DMS153 treated with DMSO at 0.1 percent for 48 hours (cell line): ENCODE data around the gene CST11.
A peak's percentile ranks its signal among the peaks of the same experiment; 100 is the strongest.

Experiments
- DNase-seq: peaks from one replicate; lab custom pipeline; 2025; ENCODE audit not compliant: unreplicated experiment; lab: John Stamatoyannopoulos, UW

The CST11 gene

GRCh38 chr20:23454816-23455215 lies 2.1 kb upstream of the CST11 start:
- no peak for DNase-seq

GRCh38 chr20:23453549-23454543 lies 1.2 kb upstream of the CST11 start:
- DNase-seq, result no peak

DNA sequence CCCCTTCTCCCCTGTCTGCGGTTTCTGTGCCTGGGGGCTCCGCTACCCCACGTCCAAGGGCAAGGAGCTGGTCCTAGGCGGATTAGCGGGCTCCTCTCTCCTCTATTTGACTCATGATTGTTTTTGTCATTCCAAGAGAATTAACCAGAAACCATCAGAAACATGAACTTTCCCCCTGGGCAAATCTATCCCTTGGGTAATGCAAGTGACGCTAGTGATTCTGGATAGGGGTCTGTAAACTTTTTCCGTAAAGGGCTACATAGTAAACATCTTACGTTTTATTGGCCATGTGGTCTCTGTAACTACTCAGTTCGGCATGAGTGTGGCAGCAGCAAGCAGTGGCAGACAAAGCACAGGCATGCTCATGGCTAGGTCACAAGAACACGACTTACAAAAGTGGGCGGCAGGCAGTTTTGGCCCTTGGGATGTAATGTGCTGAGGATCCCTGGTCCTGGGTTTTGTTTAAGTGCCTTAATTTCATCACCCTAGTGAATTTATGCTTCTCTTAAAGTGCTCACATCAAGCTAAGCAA lies 654 bp downstream of the CST11 start:
- no peak for DNase-seq

DNA sequence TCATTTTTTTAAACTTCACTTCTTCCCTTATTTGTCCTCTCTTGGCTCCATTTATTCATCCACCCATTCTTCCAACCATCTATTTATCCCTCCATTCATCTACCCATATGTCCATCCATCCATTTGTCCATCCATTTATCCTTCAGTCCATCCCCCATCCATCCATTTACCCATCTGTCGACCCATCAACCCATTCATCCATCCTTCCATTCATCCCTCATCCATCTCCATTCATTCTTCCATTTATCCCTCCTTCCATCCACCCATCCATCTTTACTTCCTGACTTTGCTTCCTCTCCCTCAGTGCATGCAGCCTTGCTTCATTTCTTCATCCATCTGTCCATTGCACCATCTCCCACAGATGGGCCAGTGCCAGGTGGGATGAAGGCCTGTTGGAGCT lies 1.8 kb downstream of the CST11 start:
- no peak for DNase-seq

- no peak for DNase-seq
Measured at GRCh38 chr20:23449421-23449820, 3.3 kb downstream of the CST11 start.

- DNase-seq, result no peak
Measured at GRCh38 chr20:23448167-23448566, 4.5 kb downstream of the CST11 start.

- DNase-seq, result no peak
Measured at GRCh38 chr20:23446505-23446904, 6.2 kb downstream of the CST11 start.

- no peak for DNase-seq
Measured at GRCh38 chr20:23445596-23446217, 7.0 kb downstream of the CST11 start.

DNA sequence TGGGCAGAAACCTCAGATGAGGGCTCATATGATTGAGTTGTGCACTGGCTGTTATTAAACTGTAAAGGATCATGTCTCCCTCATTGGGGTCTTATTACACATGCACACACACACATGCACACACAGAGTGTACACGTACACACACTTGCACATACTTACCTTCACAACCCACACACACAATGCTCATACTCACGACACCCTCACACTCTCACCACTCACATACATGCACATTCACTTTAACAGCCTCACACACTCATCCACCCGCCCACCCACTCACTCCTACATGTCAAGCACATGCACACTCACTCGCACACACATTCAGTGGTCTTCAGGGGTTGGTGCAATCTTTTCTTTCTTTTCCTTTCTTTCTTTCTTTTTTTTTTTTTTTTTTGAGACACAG lies 7.8 kb downstream of the CST11 start:
- DNase-seq, result no peak

DNA sequence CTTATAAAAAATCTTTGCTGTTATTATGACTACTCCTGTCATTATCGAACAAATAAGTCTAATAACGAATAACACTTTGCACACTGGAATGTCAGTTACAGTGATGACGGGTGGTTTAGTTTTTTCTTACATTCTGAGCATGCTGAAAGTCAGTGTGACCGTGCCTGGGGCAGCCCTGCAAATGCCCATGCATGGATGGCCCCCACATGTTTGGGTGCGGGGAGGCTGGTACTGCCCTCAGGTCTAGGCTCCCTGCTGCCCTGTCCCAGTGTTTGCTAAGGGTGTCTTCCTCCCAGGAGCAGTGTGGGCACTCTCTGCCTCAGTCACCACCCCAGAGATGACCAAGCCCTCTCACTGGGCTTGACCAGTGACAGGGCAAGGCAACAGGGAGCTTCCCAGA lies 10.2 kb downstream of the CST11 start:
- DNase-seq, result no peak

DNA sequence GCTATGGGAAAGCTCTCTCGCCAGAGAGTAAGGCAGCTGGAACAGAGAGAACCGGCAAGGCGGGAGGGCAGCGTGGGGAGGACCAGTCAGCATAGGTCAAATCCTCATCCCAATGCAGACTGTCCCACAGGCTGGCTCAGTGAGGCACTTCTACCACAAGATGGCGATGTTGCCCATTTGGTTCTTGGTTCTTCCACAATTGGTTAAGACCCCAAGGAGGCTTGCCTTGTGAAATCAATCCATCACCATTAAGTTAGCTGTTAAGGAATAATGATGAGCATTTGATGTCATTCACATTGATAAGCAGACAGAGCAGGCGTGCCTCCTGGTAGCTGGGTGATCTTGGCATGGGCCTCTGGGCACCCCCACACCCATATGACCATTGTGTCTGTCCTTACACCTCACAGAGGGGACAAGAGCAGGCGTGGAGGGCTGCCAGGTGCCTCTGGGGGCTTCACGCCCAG lies 10.8 kb downstream of the CST11 start:
- peak; percentile 24 for DNase-seq

DNA sequence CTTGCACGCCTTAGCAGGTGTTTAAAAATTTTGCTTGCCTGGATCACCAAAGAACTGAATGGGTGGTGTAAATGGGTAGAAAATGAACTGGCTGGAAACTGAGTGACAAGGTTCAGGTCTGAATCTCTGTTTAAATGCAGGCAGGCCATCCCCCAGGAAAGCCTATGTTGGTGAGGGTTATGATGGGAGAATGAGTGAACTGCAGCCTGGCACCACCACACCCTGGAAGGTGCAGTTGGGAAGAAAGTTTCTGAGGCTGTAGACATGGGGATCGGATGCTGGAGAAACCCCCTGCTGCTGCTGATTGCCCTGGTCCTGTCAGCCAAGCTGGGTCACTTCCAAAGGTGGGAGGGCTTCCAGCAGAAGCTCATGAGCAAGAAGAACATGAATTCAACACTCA lies 12.7 kb downstream of the CST11 start:
- no peak for DNase-seq

DNA sequence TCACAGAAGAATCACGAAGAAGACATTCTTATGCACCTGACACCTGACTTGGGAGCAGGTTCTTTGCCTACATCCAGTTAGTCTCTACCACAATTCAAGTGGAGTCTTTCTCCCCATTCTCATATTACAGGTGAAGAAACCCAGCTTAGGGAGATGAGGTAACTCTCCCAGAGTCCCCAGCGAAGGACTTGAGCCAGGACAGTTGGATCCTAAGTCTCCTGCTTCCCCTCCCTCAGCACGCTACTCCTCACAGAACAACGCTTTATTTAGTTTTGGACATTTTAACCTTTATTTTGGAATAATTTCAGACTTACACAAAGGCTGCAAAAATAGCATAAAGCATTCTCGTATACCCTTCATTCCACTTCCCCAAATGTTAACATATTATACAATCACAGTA lies 14.0 kb downstream of the CST11 start:
- no peak for DNase-seq

DNA sequence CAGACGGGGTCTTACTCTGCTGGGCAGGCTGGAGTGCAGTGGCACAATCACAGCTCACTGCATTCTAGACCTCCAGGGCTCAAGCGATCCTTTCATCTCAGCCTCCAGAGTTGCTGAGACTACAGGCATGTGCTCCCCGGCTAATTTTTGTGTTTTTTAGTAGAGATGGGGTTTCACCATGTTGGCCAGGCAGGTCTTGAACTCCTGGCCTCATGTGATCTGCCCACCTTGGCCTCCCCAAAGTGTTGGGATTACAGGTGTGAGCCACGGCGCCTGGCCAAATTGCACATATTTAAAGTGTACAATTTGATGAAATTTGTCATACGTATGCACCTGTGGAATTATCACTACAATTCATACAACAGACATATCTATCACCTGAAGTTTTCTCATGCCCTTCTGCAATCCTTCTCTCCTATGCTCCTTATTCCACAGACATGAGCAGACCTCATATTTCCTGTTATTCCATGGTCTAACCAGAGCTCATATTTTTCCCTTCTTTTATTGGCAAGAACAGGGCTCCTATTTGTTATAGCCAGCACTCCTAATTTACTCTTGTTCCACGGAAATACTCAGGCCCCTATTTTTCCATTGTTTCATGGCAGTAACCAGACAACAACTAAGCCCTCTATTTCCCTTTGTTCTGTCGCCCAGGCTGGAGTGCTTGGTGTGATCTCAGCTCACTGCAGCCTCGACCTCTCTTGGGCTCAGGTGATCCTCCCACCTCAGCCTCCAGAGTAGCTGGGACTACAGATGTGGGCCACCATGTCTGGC lies 15.4 kb downstream of the CST11 start:
- no peak for DNase-seq

GRCh38 chr20:23436681-23437080 lies 16.0 kb downstream of the CST11 start:
- no peak for DNase-seq

- DNase-seq, result no peak
Measured at GRCh38 chr20:23435626-23436539, 16.8 kb downstream of the CST11 start.

DNA sequence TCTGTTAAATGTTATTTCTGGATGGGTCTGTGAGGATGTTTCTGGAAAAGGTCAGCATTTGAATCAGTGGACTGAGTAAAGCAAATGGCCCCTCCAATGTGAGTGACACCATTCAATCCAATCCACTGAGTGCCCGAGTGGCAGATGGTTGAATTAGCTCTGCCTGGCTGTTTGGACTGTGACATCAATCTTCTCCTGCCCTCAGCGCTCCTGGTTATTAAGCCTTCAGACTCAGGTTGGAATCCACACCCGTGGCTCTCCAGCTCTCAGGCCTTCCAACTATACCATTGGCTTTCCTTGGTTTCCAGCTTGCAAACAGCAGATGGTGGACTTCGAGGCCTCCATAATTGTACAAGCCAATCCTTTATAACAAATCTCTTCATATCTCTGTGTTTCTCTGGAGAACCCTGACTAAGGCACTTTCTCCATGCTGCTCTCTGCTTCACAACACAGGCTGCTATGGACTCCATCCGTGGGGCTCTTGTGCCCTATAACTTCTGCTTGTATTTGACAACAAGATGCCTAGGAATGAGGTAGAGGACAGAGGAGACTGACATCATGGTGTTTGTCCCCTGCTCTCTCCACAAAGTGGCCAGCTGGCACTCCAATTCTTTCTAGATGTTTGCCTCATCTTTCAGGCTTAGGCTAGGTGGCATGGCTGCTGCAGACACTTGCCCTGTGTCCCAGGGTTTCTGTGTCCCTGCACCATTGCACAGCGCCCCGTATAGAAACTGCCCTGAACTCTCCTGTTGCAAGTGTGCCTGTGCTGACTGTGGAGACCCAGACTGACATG lies 18.0 kb downstream of the CST11 start:
- DNase-seq, result no peak

- no peak for DNase-seq
Measured at GRCh38 chr20:23433628-23434027, 19.0 kb downstream of the CST11 start.

- no peak for DNase-seq
Measured at GRCh38 chr20:23425129-23425528, 27.5 kb downstream of the CST11 start.
